ENCODE data around the gene MVP.

DNA sequence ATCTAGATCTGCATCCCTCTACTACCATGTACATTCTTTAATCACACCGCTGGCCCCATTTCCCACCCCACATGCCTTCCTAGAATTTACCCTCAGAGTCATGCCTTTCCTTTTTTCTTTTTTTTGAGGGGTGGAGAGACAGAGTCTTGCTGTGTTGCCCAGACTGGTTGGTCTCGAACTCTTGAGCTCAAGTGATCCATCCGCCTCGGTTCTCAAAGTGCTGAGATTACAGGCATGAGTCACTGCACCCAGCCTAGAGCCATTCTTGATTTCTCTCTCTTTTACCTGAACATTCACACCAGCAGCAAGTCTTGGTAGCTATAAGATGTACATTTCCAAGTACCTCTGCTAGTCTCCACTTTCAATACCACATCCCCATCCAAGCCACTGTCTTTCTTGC, 2.2 kb upstream of the MVP start:
- TF ChIP-seq, protein P1, sequence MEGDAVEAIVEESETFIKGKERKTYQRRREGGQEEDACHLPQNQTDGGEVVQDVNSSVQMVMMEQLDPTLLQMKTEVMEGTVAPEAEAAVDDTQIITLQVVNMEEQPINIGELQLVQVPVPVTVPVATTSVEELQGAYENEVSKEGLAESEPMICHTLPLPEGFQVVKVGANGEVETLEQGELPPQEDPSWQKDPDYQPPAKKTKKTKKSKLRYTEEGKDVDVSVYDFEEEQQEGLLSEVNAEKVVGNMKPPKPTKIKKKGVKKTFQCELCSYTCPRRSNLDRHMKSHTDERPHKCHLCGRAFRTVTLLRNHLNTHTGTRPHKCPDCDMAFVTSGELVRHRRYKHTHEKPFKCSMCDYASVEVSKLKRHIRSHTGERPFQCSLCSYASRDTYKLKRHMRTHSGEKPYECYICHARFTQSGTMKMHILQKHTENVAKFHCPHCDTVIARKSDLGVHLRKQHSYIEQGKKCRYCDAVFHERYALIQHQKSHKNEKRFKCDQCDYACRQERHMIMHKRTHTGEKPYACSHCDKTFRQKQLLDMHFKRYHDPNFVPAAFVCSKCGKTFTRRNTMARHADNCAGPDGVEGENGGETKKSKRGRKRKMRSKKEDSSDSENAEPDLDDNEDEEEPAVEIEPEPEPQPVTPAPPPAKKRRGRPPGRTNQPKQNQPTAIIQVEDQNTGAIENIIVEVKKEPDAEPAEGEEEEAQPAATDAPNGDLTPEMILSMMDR (IDR thresholded peaks at IDR 0.05): no peak
- no peak for TF ChIP-seq EZH2 (IDR thresholded peaks at IDR 0.05; ENCODE audit: borderline replicate concordance, insufficient read depth, low read depth, low read length, poor library complexity, severe bottlenecking)

All from B cell (primary cell).